Measurements from ENCODE around the gene ALDH1A3.

Gene ALDH1A3

GRCh38 chr15:100941536-100941935 is 61.9 kb downstream of the ALDH1A3 start:
- no peak for DNase-seq

GRCh38 chr15:100942656-100943425 is 63.2 kb downstream of the ALDH1A3 start:
- DNase-seq, result no peak
- no peak for TF ChIP-seq GATA1 (IDR thresholded peaks at IDR 0.05; ENCODE audit: low read depth, low read length)
- TF ChIP-seq POLR2A (IDR thresholded peaks at IDR 0.05; ENCODE audit: low read length), result no peak

More at GRCh38 chr15:100941536-100941935, 61.9 kb downstream of the ALDH1A3 start:
- TF ChIP-seq GATA1 (IDR thresholded peaks at IDR 0.05; ENCODE audit: low read depth, low read length), result no peak

- TF ChIP-seq POLR2A (IDR thresholded peaks at IDR 0.05; ENCODE audit: low read length) (no peak), GATA1 (IDR thresholded peaks at IDR 0.05; ENCODE audit: low read depth, low read length) (no peak)
- DNase-seq, result no peak
Measured at GRCh38 chr15:100944244-100944895, 64.7 kb downstream of the ALDH1A3 start.

GRCh38 chr15:100944986-100945385 is 65.4 kb downstream of the ALDH1A3 start:
- no peak for TF ChIP-seq POLR2A (IDR thresholded peaks at IDR 0.05; ENCODE audit: low read length)
- TF ChIP-seq GATA1 (IDR thresholded peaks at IDR 0.05; ENCODE audit: low read depth, low read length), result no peak
- DNase-seq, result no peak

GRCh38 chr15:100947760-100948429 is 68.3 kb downstream of the ALDH1A3 start:
- no peak for DNase-seq
- TF ChIP-seq POLR2A (IDR thresholded peaks at IDR 0.05; ENCODE audit: low read length) (no peak), GATA1 (IDR thresholded peaks at IDR 0.05; ENCODE audit: low read depth, low read length) (no peak)

- TF ChIP-seq POLR2A (IDR thresholded peaks at IDR 0.05; ENCODE audit: low read length) (no peak), GATA1 (IDR thresholded peaks at IDR 0.05; ENCODE audit: low read depth, low read length) (no peak)
- no peak for DNase-seq
Measured at GRCh38 chr15:100948430-100948762, 68.8 kb downstream of the ALDH1A3 start.

GRCh38 chr15:100949691-100950090 is 70.1 kb downstream of the ALDH1A3 start:
- DNase-seq, result no peak
- TF ChIP-seq POLR2A (IDR thresholded peaks at IDR 0.05; ENCODE audit: low read length) (no peak), GATA1 (IDR thresholded peaks at IDR 0.05; ENCODE audit: low read depth, low read length) (no peak)

GRCh38 chr15:100951965-100952364 is 72.3 kb downstream of the ALDH1A3 start:
- TF ChIP-seq GATA1 (IDR thresholded peaks at IDR 0.05; ENCODE audit: low read depth, low read length), result no peak
- no peak for TF ChIP-seq POLR2A (IDR thresholded peaks at IDR 0.05; ENCODE audit: low read length)
- no peak for DNase-seq

GRCh38 chr15:100952566-100952965 is 72.9 kb downstream of the ALDH1A3 start:
- DNase-seq, result no peak
- TF ChIP-seq GATA1 (IDR thresholded peaks at IDR 0.05; ENCODE audit: low read depth, low read length), result no peak
- TF ChIP-seq POLR2A (IDR thresholded peaks at IDR 0.05; ENCODE audit: low read length), result no peak

- TF ChIP-seq GATA1 (IDR thresholded peaks at IDR 0.05; ENCODE audit: low read depth, low read length) (no peak), POLR2A (IDR thresholded peaks at IDR 0.05; ENCODE audit: low read length) (no peak)
- DNase-seq, result no peak
Measured at GRCh38 chr15:100958326-100959065, 78.9 kb downstream of the ALDH1A3 start.

GRCh38 chr15:100959066-100960050 is 79.7 kb downstream of the ALDH1A3 start:
- DNase-seq, result no peak
- TF ChIP-seq GATA1 (IDR thresholded peaks at IDR 0.05; ENCODE audit: low read depth, low read length) (no peak), POLR2A (IDR thresholded peaks at IDR 0.05; ENCODE audit: low read length) (no peak)

All from erythroblast (primary cell).